Esophagus squamous epithelium (tissue), 5 donors: ENCODE measurements around the gene WDR1. TPM values are rescaled to one million over a fixed set of nuclear protein-coding genes. Genes with fewer than 3 reads are reported as not detected.

ENCODE experiments used
- DNase-seq: peaks from one replicate; lab custom pipeline; 2025; lab: John Stamatoyannopoulos, UW
- H3K27ac ChIP-seq, 4 donors: fragments of 200-600 bp; sonication (generic); one replicate each; pipeline ENCODE4 v1.5.1; 2016 to 2019; ENCODE audit warnings: mild to moderate bottlenecking in 1 of 4
- H3K27me3 ChIP-seq, 4 donors: fragments of 200-600 bp; sonication (generic); 1 replicate in 3 of 4; 2 replicates in 1 of 4; pipeline versions ENCODE4 v1.5.1 to v1.6.0; 2017 to 2021; ENCODE audit warnings: antibody characterized with exemption in 1 of 4
- H3K36me3 ChIP-seq, 3 donors: fragments of 200-600 bp; sonication (generic); one replicate each; pipeline ENCODE4 v1.5.1; 2016 to 2019
- H3K4me1 ChIP-seq, 3 donors: fragments of 200-600 bp; sonication (generic); one replicate each; pipeline ENCODE4 v1.5.1; 2017 to 2019
- H3K4me3 ChIP-seq, 4 donors: fragments of 200-600 bp; sonication (generic); 1 replicate in 3 of 4; 2 replicates in 1 of 4; pipeline ENCODE4 v1.5.1; 2016 to 2019; ENCODE audit warnings: mild to moderate bottlenecking in 2 of 4, moderate library complexity in 1 of 4
- H3K9me3 ChIP-seq, 3 donors: fragments of 200-600 bp; sonication (generic); one replicate each; pipeline ENCODE4 v1.5.1; 2016 to 2019
- CTCF ChIP-seq, 6 experiments: fragments of 450-650 bp in 4 of 6; fragments of 200-600 bp in 2 of 6; sonication (generic) in 2 of 6; IDR thresholded peaks; one replicate each; pipeline ENCODE4 v1.5.1; 2016 to 2019; ENCODE audit warnings: antibody characterized with exemption in 6 of 6, mild to moderate bottlenecking in 4 of 6, moderate library complexity in 4 of 6
- POLR2A ChIP-seq, 4 donors: fragments of 450-650 bp; IDR thresholded peaks; one replicate each; pipeline ENCODE4 v1.6.1; 2017; ENCODE audit warnings: antibody characterized with exemption in 4 of 4, mild to moderate bottlenecking in 4 of 4, moderate library complexity in 3 of 4
- WGBS, 2 donors: methylation state at CpG; one replicate each; pipeline ENCODE4 v1.1.5; 2018; 5-methylcytosine and 5-hydroxymethylcytosine counted together
- intact Hi-C: fragments of 100-400 bp; cut with DNase I; formaldehyde crosslinking; loops from one replicate; pipeline ENCODE4 v1.15.0; 2022
- total RNA-seq, 4 donors: library from RNA; depleted of rRNA; stranded (reverse); fragments of >200 nt; gene quantifications; one replicate each; pipeline ENCODE4 v1.1.0, GENCODE V29; 2016
- donor health status: DM: yes; HTN: yes; CAD: no.

WDR1 gene
- total RNA-seq, 4 donors from 2014 or later = 131 to 203 (median 171) TPM

- no peaks in the 10 kb centered on the region for H3K36me3 ChIP-seq
- DNase-seq = no peak
- 43 to 50% methylated on average over 3 of the region's 3 CpGs for WGBS, 2 donors
- H3K4me3 ChIP-seq = no peak overlapping the region
- intact Hi-C loops = no loop called here
- H3K4me1 ChIP-seq = peaks cover 0 to 12% (median 0%) of the 10 kb centered on the region in 3 donors
- no peaks in the 10 kb centered on the region for H3K9me3 ChIP-seq
- no peak for TF ChIP-seq CTCF (IDR thresholded peaks at IDR 0.05)
- peaks cover 0 to 9% (median 0%) of the 10 kb centered on the region in 4 donors for H3K27me3 ChIP-seq
- no peak overlapping the region for H3K27ac ChIP-seq
Observed at GRCh38 chr4:10161146-10161545, 44.5 kb upstream of the WDR1 start.

DNA sequence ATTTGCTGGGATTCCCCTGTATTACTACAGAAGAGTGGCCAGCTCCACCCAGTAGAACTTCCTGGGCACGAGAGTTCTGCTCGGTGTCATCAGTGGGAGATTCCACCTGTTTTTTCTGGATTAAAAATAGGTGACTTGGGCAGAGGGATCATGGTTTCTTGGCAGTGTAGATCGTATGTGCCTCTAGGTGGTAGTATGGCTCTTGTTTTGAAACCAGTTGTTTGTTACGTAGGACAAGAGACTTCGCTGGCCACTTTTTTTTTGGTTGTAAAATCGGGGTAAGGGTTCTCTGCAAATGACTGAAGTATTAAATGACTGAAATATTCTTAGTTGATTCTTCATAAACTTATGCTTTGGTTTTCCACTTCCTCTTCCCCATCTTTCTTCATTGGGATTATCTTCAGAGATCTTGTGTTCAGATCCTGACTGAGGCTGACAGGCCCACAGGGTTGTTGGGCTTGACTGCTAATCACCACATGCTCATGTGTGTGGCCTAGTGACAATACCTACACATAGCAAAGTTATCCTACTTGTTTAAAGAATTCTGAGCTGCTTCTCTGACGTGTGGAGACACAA is 43.8 kb upstream of the WDR1 start:
- 55 to 56% methylated on average over 7 of the region's 7 CpGs for WGBS, 2 donors
- Histone ChIP-seq H3K36me3 (no peaks in the 10 kb centered on the region), H3K9me3 (no peaks in the 10 kb centered on the region), H3K27me3 (peaks cover 0 to 17% (median 0%) of the 10 kb centered on the region in 4 donors), H3K4me3 (no peak overlapping the region), H3K27ac (no peak overlapping the region), H3K4me1 (peaks cover 0 to 12% (median 0%) of the 10 kb centered on the region in 3 donors)
- no peak for DNase-seq
- intact Hi-C loops = no loop called here
- peak in 1 of 6 experiments; percentile 32 for TF ChIP-seq CTCF (IDR thresholded peaks at IDR 0.05)
- TF ChIP-seq POLR2A (IDR thresholded peaks at IDR 0.05) = no peak

DNA sequence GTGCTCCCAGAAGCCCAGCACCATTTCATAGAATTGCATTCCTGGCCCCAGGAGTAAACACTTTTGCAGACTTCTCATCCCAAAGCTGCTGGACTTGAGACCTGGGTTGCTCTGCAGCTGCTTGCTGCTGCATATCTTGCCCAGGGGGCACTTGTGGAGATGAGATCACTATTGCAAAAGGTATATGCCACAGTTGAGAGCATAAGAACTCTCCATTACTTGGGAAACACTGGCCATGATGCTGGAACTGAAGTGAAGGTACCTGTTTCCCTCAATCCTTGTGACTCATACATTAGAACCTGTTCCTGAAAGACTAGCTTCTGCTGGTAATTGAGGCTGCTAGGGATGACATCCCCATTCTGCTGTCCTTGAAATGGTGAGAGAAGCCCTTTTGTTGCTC is 43.1 kb upstream of the WDR1 start:
- intact Hi-C loops = loop anchor here (10.0 kb wide), 1 partner anchor 385 kb away; no protein-coding TSS in a partner anchor
- TF ChIP-seq CTCF (IDR thresholded peaks at IDR 0.05) = no peak
- no peak for TF ChIP-seq POLR2A (IDR thresholded peaks at IDR 0.05)
- H3K27me3 ChIP-seq = peaks cover 0 to 22% (median 0%) of the 10 kb centered on the region in 4 donors
- no peak overlapping the region for H3K4me3 ChIP-seq
- H3K36me3 ChIP-seq = no peaks in the 10 kb centered on the region
- H3K4me1 ChIP-seq = peaks cover 0 to 12% (median 0%) of the 10 kb centered on the region in 3 donors
- no peak for DNase-seq
- H3K27ac ChIP-seq = no peak overlapping the region
- no peaks in the 10 kb centered on the region for H3K9me3 ChIP-seq

DNA sequence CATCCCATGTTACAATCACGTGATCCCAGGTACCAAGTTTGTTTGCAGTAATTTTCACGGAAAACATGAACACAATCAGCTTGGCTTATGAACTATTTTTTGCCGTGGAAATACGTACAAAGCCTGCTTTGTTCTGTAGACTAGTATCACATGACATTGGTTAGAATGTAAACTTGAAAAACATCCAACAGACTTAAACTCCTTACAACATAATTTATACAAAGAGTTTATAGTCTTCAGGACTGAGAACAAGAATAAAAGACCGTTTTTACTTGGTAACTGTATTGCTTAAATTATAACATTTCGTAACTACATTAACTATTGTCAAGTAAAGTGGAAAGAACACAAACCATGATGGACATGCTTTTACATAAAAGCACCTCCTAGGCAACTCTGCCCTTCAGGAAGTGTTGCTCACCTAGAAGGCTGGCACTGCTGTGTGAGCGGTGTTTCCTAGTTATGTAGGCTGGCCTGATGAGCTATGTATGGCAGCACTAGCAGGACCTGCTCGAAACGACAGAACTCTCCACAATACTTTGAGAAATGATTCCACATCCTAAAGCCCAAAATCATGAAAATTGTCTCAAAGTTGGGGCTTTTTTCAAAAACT is 41.8 kb upstream of the WDR1 start:
- Histone ChIP-seq H3K27me3 (peaks cover 0 to 22% (median 0%) of the 10 kb centered on the region in 4 donors), H3K4me1 (peaks cover 0 to 12% (median 0%) of the 10 kb centered on the region in 3 donors), H3K36me3 (no peaks in the 10 kb centered on the region), H3K9me3 (no peaks in the 10 kb centered on the region), H3K4me3 (no peak overlapping the region), H3K27ac (no peak overlapping the region)
- TF ChIP-seq POLR2A (IDR thresholded peaks at IDR 0.05) (no peak), CTCF (IDR thresholded peaks at IDR 0.05) (no peak)
- intact Hi-C loops = loop anchor here (10.0 kb wide), 1 partner anchor 386 kb away; no protein-coding TSS in a partner anchor
- WGBS, 2 donors = 31 to 32% methylated on average over 8 to 9 of the region's 9 CpGs
- DNase-seq = no peak
